ENCODE data around the gene DELE1.

DELE1 gene, protein sequence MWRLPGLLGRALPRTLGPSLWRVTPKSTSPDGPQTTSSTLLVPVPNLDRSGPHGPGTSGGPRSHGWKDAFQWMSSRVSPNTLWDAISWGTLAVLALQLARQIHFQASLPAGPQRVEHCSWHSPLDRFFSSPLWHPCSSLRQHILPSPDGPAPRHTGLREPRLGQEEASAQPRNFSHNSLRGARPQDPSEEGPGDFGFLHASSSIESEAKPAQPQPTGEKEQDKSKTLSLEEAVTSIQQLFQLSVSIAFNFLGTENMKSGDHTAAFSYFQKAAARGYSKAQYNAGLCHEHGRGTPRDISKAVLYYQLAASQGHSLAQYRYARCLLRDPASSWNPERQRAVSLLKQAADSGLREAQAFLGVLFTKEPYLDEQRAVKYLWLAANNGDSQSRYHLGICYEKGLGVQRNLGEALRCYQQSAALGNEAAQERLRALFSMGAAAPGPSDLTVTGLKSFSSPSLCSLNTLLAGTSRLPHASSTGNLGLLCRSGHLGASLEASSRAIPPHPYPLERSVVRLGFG

DNA sequence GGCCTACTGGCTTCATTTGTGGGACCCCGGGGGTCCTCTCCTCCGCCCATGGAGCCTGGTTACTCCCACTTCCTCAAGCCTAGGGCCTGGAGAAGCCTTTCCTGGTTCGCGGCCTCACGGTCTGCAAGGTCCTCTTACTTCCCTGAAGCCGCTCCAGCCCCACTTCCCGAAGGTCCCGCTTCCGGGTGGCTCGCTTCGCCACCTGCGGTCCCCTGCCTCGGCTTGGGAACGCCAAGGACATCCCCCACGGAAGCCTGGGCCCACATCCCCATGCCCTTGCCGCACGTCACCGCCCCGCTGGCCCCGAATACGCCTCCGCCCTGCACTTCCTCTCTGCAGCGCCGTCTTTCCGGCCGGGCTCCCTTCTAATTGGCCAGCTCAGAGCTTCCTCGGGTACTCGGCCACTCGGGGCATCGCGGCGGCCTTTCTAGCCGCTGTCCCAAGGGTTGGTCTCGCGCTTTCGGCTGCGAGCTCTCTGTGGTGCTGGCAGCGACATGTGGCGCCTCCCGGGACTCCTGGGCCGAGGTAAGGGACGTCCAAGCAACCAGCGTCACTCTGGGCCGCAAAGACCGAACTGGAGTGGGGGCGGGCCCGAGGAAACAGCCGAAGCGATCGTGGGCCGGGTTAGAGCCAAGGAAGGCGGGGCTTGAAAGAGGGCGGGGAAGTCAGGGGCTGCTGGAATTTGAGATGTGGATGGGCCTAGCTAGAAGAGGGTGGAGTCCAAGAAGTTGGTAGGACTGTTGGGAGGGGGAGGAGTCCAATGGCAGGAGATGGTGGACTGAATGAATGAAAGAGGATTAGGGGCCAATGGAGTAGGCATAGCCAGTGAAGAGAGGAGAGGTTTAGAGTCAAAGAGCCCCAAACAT is at the start of gene DELE1:
Gene DELE1 (plus strand): TSS at position 424 of the 866 bp plus-strand sequence. CDS start 71 bp downstream, at position 495.
- Histone ChIP-seq H3K9me3 (ENCODE audit: low read length) (no peaks in the 10 kb centered on the region), H3K4me1 (ENCODE audit: insufficient read depth, low read length) (peaks cover 13% of the 10 kb centered on the region), H2AFZ (ENCODE audit: low read depth, low read length) (peak within 1 kb of the TSS; percentile 56)

DNA sequence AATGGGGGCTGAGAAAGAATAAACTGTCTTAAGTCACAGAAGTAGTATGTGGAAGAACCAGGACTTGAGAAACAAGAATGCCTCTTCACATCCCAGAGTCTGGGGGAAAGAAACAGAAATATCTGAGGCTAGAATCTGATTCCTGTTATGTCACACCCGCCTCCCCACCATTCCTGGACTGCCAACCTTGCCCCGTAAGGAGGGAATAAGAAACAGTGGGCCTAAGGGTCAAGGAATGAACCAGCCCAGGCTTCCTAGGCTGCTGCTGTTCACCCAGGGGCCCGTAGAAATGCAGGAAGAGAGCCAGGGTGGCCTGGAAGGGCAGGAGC is 49.8 kb upstream of the DELE1 start:
- Histone ChIP-seq H2AFZ (ENCODE audit: low read depth, low read length) (no peak overlapping the region), H3K27me3 (ENCODE audit: insufficient read depth, low read length) (no peaks in the 10 kb centered on the region), H3K4me1 (ENCODE audit: insufficient read depth, low read length) (peaks cover 25% of the 10 kb centered on the region), H3K9me3 (ENCODE audit: low read length) (no peaks in the 10 kb centered on the region), H3K4me3 (ENCODE audit: low read length) (no peak overlapping the region), H3K36me3 (ENCODE audit: insufficient read depth, low read length) (peaks cover 1% of the 10 kb centered on the region)

More for the DNA sequence above, at the start of gene DELE1:
- peaks cover 31% of the 10 kb centered on the region for H3K36me3 ChIP-seq (ENCODE audit: insufficient read depth, low read length)
- H3K27me3 ChIP-seq (ENCODE audit: insufficient read depth, low read length), result no peaks in the 10 kb centered on the region
- peak within 1 kb of the TSS; percentile 75 for H3K4me3 ChIP-seq (ENCODE audit: low read length)

DNA sequence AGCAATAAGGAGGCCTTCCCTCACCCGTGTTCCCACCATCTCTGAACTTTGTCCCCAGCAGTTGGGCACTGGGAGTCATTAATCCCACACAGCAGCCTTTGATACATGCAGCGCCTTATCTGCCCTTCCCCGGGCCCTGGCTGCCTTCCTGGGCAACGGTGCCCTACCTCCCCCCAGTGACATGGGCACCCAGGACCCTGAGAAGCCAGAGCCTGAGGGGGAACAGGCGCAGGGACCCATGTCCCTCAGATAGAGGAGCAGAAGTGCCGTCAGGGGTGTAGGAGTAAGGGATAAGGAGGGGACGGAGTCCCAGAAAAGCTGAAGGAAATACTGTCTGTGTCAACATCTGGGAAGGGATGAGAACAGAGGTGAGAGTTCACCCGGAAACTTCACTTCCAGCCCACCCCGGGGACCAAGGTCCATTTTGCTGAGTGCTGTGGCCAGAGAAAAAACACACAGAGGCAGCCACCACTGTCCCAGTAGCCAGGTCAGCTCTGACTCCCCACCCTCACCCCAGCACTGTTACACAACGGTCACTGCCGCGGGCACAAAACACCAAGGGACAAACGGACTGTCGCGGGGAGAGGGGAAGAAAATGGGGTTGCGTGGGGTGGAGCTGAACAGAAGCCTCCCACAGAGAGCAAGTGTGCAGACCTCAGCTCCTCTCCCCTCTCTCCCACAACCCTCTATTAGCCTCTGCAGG is 49.3 kb upstream of the DELE1 start:
- H3K9me3 ChIP-seq (ENCODE audit: low read length), result no peaks in the 10 kb centered on the region
- no peaks in the 10 kb centered on the region for H3K27me3 ChIP-seq (ENCODE audit: insufficient read depth, low read length)
- H2AFZ ChIP-seq (ENCODE audit: low read depth, low read length), result no peak overlapping the region
- peaks cover 28% of the 10 kb centered on the region for H3K4me1 ChIP-seq (ENCODE audit: insufficient read depth, low read length)
- H3K36me3 ChIP-seq (ENCODE audit: insufficient read depth, low read length), result no peaks in the 10 kb centered on the region
- no peak overlapping the region for H3K4me3 ChIP-seq (ENCODE audit: low read length)

DNA sequence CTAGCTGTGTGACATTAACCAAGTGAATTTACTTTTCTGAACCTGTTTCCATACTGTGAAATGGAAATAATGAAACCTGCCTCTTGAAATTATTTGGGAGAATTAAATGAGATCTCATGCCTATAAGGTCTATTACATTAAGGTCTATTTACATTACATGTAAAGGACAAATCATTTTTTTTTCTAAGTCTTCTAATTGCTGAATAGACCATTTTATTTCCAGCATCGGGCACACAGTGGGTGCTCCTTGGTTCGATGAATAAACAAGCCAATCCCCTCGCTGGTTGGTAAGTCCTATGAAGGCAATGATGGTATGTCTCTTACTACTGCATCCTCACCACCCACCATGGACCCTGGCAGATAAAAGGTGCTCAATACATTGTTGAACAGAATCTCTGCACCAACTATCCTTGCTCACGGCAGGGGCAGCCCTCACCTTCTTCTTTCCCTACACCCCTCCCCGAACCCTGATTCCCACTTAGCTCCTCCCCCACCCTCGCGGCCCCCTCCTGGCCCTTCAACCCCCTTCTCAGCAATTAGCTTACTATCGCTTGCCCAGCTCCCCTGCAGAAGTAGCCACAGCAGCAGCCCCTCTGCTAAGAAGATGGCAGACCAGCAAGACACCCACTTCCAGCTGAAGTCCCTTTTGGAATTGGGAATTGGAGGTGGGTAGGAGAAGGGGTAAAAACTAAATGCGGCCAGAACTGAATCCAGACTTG is 48.5 kb upstream of the DELE1 start:
- Histone ChIP-seq H3K4me3 (ENCODE audit: low read length) (peak overlapping the region; percentile 56), H3K27me3 (ENCODE audit: insufficient read depth, low read length) (no peaks in the 10 kb centered on the region)

DNA sequence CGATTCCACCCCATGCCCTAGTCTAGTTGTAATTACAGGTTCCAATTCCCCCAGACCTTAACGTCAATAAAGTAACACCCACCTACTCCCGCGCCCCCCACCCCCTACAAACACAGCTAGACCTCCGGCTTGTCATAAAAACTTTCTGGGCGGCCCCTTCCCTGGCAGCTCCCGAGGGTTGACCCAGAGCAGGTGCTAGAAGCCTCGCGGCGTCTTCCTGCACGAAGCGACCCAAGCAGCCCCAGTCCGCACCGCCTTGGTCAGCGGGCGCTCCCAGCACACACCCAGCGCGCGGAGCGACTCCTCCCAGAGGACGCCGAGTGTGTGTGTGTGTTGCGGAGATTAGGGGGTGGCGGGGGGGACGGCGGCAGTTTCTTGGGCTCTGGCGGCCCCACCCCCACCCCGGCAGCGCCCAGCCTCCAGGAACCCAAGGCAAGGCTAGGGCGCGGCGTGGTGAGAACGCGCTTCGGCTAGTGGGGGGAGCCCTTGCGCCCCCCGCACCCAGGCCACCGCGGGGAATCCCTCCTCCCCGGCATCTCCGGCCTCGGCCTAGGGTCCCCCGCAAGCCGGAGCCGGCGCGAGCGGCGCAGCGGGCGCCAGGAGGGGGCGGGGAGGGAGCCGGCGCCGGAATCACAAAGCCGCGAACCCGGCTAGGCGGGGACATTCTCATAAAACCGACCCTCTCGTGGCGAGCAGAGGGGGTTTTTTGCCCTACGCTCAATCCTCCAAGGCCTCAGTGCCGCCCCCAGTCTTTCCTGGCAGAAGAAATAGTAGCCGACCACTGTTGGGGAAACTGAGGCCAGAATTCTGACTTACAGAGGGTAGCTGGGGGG is 47.7 kb upstream of the DELE1 start:
- Histone ChIP-seq H3K9me3 (ENCODE audit: low read length) (no peaks in the 10 kb centered on the region), H3K4me3 (ENCODE audit: low read length) (peak overlapping the region; percentile 56), H3K4me1 (ENCODE audit: insufficient read depth, low read length) (peaks cover 44% of the 10 kb centered on the region), H3K36me3 (ENCODE audit: insufficient read depth, low read length) (no peaks in the 10 kb centered on the region), H2AFZ (ENCODE audit: low read depth, low read length) (peak overlapping the region; percentile 67), H3K27me3 (ENCODE audit: insufficient read depth, low read length) (no peaks in the 10 kb centered on the region)

More for the DNA sequence above, 48.5 kb upstream of the DELE1 start:
- Histone ChIP-seq H3K9me3 (ENCODE audit: low read length) (no peaks in the 10 kb centered on the region), H3K4me1 (ENCODE audit: insufficient read depth, low read length) (peaks cover 36% of the 10 kb centered on the region), H2AFZ (ENCODE audit: low read depth, low read length) (no peak overlapping the region), H3K36me3 (ENCODE audit: insufficient read depth, low read length) (no peaks in the 10 kb centered on the region)

DNA sequence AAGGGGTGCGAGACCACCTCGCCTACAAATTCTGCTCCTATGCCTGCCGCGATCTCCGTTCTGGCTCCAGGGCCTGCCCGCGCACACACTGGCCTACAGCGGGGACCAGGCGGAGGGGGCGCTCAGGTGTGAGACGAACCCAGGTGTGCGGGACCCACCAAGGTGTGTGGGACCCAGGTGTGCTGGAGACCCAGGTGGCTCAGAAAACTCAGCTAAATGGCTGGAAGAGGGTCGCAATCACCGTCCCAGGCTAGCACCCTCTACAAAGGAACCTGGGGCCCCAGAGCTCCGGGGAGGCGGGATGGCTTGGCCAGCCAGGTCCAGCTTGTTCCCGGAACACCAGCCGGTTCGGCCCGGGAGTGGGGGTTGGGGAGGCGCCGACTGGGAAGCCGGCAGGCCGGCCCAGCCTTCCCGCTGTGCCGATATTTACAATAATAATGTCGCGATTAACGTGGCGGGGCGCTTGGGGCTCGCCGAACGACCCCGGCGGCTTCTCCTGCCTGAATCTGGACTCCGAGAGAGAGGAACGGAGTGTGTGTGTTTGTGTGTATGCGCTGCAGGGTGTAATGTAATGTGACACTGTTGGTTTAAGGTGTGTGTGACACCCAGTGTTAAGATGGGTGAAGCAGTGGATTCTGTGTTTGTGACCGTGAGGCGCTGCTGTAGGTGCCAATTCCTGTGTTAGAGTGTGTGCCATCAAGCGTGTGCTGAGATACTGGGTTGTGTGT is 46.9 kb upstream of the DELE1 start:
- no peaks in the 10 kb centered on the region for H3K9me3 ChIP-seq (ENCODE audit: low read length)
- H3K4me1 ChIP-seq (ENCODE audit: insufficient read depth, low read length), result peaks cover 52% of the 10 kb centered on the region
- peak overlapping the region; percentile 67 for H2AFZ ChIP-seq (ENCODE audit: low read depth, low read length)
- H3K36me3 ChIP-seq (ENCODE audit: insufficient read depth, low read length), result no peaks in the 10 kb centered on the region
- H3K27me3 ChIP-seq (ENCODE audit: insufficient read depth, low read length), result no peaks in the 10 kb centered on the region
- peak overlapping the region; percentile 56 for H3K4me3 ChIP-seq (ENCODE audit: low read length)

DNA sequence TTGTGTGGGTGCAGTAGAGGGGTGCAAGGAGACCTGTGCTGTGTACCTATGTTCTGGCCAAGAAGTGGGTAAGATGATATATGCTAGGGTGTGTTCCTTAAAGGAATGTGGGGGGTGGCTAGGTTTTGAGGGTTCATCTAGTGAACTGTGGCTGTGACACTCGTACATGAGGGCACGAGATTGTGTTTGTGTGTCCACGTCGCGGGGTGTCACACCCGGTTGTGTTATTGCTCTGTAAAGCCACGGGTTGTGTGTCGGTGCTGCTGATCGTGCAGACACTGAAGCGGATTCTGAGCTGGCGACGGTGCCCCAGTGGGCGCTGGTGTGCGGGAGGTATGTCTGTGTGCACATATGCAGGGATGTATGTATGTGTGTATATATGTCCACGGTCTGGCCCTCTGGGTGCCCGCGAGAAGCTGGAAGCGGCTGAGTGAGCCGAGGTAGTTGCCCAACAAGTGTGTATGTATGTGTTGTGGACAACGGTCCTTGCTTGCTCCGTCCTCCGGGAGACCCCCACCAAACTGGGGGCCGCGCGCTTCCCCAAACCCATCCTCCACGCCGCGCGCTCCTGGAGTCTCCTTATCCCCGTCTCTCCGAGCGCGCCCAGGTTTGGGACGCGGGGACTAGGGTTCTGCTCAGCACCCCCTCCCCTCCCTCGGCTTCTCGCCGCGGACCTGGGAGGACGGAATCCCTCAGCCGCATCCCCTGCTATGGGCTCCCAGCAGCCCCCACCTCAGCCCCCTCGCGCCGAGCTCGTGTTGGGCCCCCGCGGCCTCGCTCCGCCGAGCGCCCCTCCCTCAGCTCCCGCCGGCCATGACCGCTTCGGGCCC is 46.1 kb upstream of the DELE1 start:
- peaks cover 59% of the 10 kb centered on the region for H3K4me1 ChIP-seq (ENCODE audit: insufficient read depth, low read length)
- peak overlapping the region; percentile 56 for H3K4me3 ChIP-seq (ENCODE audit: low read length)
- no peak overlapping the region for H2AFZ ChIP-seq (ENCODE audit: low read depth, low read length)
- H3K36me3 ChIP-seq (ENCODE audit: insufficient read depth, low read length), result no peaks in the 10 kb centered on the region
- no peaks in the 10 kb centered on the region for H3K27me3 ChIP-seq (ENCODE audit: insufficient read depth, low read length)
- H3K9me3 ChIP-seq (ENCODE audit: low read length), result no peaks in the 10 kb centered on the region

DNA sequence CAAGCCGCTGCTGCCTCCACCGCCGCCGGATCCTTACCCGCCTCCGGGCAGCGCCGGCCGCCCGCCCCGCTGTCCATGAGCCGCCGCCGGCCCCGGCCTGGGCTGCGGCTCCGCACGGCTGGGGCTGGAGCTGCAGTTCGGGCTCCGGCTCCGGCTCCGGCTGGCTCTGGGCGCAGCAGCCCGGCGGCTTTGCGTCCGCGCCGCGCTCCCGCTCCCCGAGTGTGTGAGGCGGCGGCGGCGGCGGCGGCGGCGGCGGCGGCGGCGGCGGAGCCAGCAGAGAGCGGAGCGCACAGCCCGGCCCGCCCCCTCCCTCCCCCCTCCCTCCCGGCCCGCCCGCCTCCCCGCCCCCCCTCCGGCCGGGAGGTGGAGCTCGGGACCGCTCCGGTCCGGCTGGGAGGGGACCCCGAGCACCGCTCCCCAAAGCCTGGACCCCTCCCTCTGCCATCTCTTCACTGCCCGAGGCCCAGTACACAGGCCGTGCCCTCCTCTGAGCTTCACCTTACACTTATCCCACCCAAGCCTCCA is 45.4 kb upstream of the DELE1 start, which contains the start of gene PCDH1:
Gene PCDH1 (minus strand): TSS at position 225 of the 525 bp plus-strand sequence. CDS start 148 bp downstream, at position 77.
- Histone ChIP-seq H3K27me3 (ENCODE audit: insufficient read depth, low read length) (no peaks in the 10 kb centered on the region), H2AFZ (ENCODE audit: low read depth, low read length) (peak within 1 kb of the TSS; percentile 59), H3K4me1 (ENCODE audit: insufficient read depth, low read length) (peaks cover 66% of the 10 kb centered on the region)

DNA sequence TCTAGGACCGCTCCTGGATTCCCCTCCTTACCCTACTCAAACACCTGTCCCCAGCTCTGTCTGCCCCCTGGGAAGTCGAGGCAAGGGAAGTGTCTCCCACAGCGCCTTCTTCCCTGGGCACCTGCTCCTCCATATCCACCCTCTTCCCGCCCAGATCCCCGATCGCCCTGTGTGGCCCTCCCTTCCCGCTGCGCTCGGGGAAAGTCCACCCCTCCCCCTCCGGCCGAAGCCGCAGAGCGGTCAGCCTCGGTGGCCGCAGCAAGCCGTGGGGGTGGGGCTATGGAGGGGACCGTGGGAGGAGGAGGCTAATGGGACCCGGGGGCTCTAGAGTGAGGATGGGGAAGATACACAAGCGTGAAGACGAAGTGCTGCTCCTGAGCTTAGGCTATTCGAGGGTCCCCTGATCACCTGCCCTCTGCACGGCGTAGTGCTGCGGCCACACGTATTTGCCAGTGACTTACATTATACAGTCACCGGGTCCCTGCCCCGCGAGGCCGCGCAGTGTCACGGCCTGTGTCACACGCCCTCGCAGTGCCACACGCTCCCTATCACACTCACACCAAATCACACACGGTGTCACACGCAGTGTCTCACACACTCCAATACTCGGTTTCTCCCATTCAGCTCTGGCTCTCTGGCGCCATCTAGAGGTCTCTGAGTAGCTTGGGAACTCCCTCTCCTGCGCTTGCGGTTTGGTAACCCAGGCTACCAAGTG is 44.8 kb upstream of the DELE1 start:
- Histone ChIP-seq H3K27me3 (ENCODE audit: insufficient read depth, low read length) (no peaks in the 10 kb centered on the region), H2AFZ (ENCODE audit: low read depth, low read length) (peak overlapping the region; percentile 59), H3K4me3 (ENCODE audit: low read length) (peak overlapping the region; percentile 67), H3K36me3 (ENCODE audit: insufficient read depth, low read length) (no peaks in the 10 kb centered on the region), H3K9me3 (ENCODE audit: low read length) (no peaks in the 10 kb centered on the region), H3K4me1 (ENCODE audit: insufficient read depth, low read length) (peaks cover 71% of the 10 kb centered on the region)

More for the DNA sequence above, 45.4 kb upstream of the DELE1 start, which contains the start of gene PCDH1:
- Histone ChIP-seq H3K9me3 (ENCODE audit: low read length) (no peaks in the 10 kb centered on the region), H3K36me3 (ENCODE audit: insufficient read depth, low read length) (no peaks in the 10 kb centered on the region), H3K4me3 (ENCODE audit: low read length) (peak within 1 kb of the TSS; percentile 67)

DNA sequence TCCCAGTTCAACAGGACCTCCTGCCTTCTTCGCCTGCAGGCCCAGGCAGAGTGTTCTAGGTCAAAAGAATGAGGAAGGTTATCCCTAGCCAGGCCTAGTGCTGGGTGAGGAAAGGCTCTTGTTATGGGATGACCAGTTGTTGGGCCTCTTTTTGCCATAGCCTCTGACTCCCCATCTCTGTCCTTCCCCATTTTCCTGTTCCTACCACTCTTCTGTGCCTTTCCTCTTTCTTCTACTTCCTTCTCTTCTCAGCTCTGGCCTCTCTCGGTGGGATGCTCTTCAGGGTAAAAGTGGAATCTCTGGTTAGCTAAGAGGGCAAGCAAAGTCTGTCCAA is 44.3 kb upstream of the DELE1 start:
- H3K27me3 ChIP-seq (ENCODE audit: insufficient read depth, low read length), result no peaks in the 10 kb centered on the region
- no peaks in the 10 kb centered on the region for H3K36me3 ChIP-seq (ENCODE audit: insufficient read depth, low read length)
- peaks cover 72% of the 10 kb centered on the region for H3K4me1 ChIP-seq (ENCODE audit: insufficient read depth, low read length)
- H2AFZ ChIP-seq (ENCODE audit: low read depth, low read length), result no peak overlapping the region
- no peak overlapping the region for H3K4me3 ChIP-seq (ENCODE audit: low read length)
- no peaks in the 10 kb centered on the region for H3K9me3 ChIP-seq (ENCODE audit: low read length)

All from neuron (in vitro differentiated cells).